H9 (cell line): ENCODE measurements around the gene SLC16A14. TPM values are rescaled to one million over a fixed set of nuclear protein-coding genes. Genes with fewer than 3 reads are reported as not detected.

Experiments
- DNase-seq: peaks from one replicate; pipeline ENCODE4 v3.0.0-alpha.2; 2017
- H2AFZ ChIP-seq: one replicate; pipeline ENCODE4 v1.6.1; 2013; ENCODE audit warnings: mild to moderate bottlenecking, low read length, control low read depth, moderate library complexity
- H2AK5ac ChIP-seq: 2 replicates; pipeline ENCODE4 v1.6.1; 2013; ENCODE audit warnings: low read length, control low read depth, mixed read lengths; ENCODE audit not compliant: insufficient read length
- H2BK120ac ChIP-seq: one replicate; pipeline ENCODE4 v1.6.1; 2013; ENCODE audit warnings: low read depth, mild to moderate bottlenecking, low read length, control low read depth, inconsistent platforms; ENCODE audit not compliant: poor library complexity, severe bottlenecking
- H2BK12ac ChIP-seq: 2 replicates; pipeline ENCODE4 v1.6.1; 2013; ENCODE audit warnings: low read length, control low read depth, mixed read lengths, low read depth; ENCODE audit not compliant: insufficient read length
- H2BK15ac ChIP-seq: 2 replicates; pipeline ENCODE4 v1.6.1; 2013; ENCODE audit warnings: low read depth, low read length, control low read depth
- H2BK20ac ChIP-seq: one replicate; pipeline ENCODE4 v1.6.1; 2013; ENCODE audit warnings: low read depth, mild to moderate bottlenecking, low read length, control low read depth, inconsistent platforms; ENCODE audit not compliant: poor library complexity, severe bottlenecking
- H2BK5ac ChIP-seq: 2 replicates; pipeline ENCODE4 v1.6.1; 2013; ENCODE audit warnings: low read length, control low read depth, mixed read lengths; ENCODE audit not compliant: insufficient read length
- H3K14ac ChIP-seq: 2 replicates; pipeline ENCODE4 v1.6.1; 2013; ENCODE audit warnings: low read length, control low read depth; ENCODE audit not compliant: insufficient read depth
- H3K18ac ChIP-seq: 2 replicates; pipeline ENCODE4 v1.6.1; 2013; ENCODE audit warnings: low read depth, mild to moderate bottlenecking, mixed read lengths, low read length, control low read depth; ENCODE audit not compliant: insufficient read length
- H3K23ac ChIP-seq: 2 replicates; pipeline ENCODE4 v1.6.1; 2013; ENCODE audit warnings: low read length, control low read depth, mixed read lengths, low read depth; ENCODE audit not compliant: insufficient read length
- H3K23me2 ChIP-seq: 2 replicates; pipeline ENCODE4 v1.6.1; 2013; ENCODE audit warnings: low read depth, mild to moderate bottlenecking, mixed read lengths, low read length, control low read depth; ENCODE audit not compliant: insufficient read length, poor library complexity, severe bottlenecking
- H3K27ac ChIP-seq: 2 replicates; pipeline ENCODE4 v1.5.1; 2013; ENCODE audit warnings: low read length, control low read depth, mixed read lengths, low read depth; ENCODE audit not compliant: insufficient read length
- H3K27me3 ChIP-seq: 2 replicates; pipeline ENCODE4 v1.6.1; 2013; ENCODE audit warnings: low read length, control low read depth, inconsistent platforms; ENCODE audit not compliant: insufficient read depth
- H3K4ac ChIP-seq: 2 replicates; pipeline ENCODE4 v1.6.1; 2013; ENCODE audit warnings: low read depth, mild to moderate bottlenecking, control low read depth, inconsistent platforms, low read length, moderate library complexity
- H3K4me1 ChIP-seq: 2 replicates; pipeline ENCODE4 v1.6.1; 2013; ENCODE audit warnings: low read length, control low read depth, inconsistent platforms; ENCODE audit not compliant: insufficient read depth
- H3K4me2 ChIP-seq: 2 replicates; pipeline ENCODE4 v1.6.1; 2013; ENCODE audit warnings: low read length, control low read depth, mixed read lengths; ENCODE audit not compliant: insufficient read length, insufficient read depth
- H3K56ac ChIP-seq: 2 replicates; pipeline ENCODE4 v1.6.1; 2013; ENCODE audit warnings: low read depth, mild to moderate bottlenecking, mixed read lengths, low read length, control low read depth; ENCODE audit not compliant: insufficient read length
- H3K79me1 ChIP-seq: 2 replicates; pipeline ENCODE4 v1.6.1; 2013; ENCODE audit warnings: low read depth, mild to moderate bottlenecking, moderate library complexity, low read length, control low read depth, inconsistent platforms; ENCODE audit not compliant: insufficient read depth, poor library complexity, severe bottlenecking
- H3K79me2 ChIP-seq: 2 replicates; pipeline ENCODE4 v1.6.1; 2013; ENCODE audit warnings: low read length, control low read depth, inconsistent platforms; ENCODE audit not compliant: insufficient read depth
- H3K9ac ChIP-seq: 2 replicates; pipeline ENCODE4 v1.6.1; 2013; ENCODE audit warnings: low read length, control low read depth, mixed read lengths; ENCODE audit not compliant: insufficient read length; ENCODE audit errors: extremely low read depth
- H3K9me3 ChIP-seq: one replicate; pipeline ENCODE4 v1.6.1; 2013; ENCODE audit warnings: low read depth, low read length, inconsistent platforms; ENCODE audit not compliant: control insufficient read depth
- H3T11ph ChIP-seq: one replicate; pipeline ENCODE4 v1.6.1; 2013; ENCODE audit warnings: mild to moderate bottlenecking, low read length, control low read depth, inconsistent platforms
- H4K20me1 ChIP-seq: one replicate; pipeline ENCODE4 v1.6.1; 2013; ENCODE audit not compliant: control insufficient read depth, insufficient read length, insufficient read depth
- H4K5ac ChIP-seq: 2 replicates; pipeline ENCODE4 v1.6.1; 2013; ENCODE audit warnings: low read depth, mild to moderate bottlenecking, mixed read lengths, low read length, control low read depth; ENCODE audit not compliant: insufficient read length
- H4K8ac ChIP-seq: replicated peaks from 2 replicates; pipeline ENCODE4 v1.6.1; 2013; ENCODE audit warnings: low read length, control low read depth, mixed read lengths, low read depth; ENCODE audit not compliant: insufficient read length
- H4K91ac ChIP-seq: 2 replicates; pipeline ENCODE4 v1.6.1; 2013; ENCODE audit warnings: low read depth, mild to moderate bottlenecking, moderate library complexity, mixed read lengths, low read length, control low read depth; ENCODE audit not compliant: insufficient read length
- H3K27ac Mint-ChIP-seq, 3 experiments: 2 replicates in 2 of 3; 3 replicates in 1 of 3; pipeline ENCODE4 v1.8.0; 2020 to 2021; ENCODE audit warnings: mixed read lengths in 3 of 3, mild to moderate bottlenecking in 1 of 3, moderate library complexity in 1 of 3
- H3K27me3 Mint-ChIP-seq: 2 replicates; pipeline ENCODE4 v1.8.0; 2021; ENCODE audit warnings: low read depth, mild to moderate bottlenecking, moderate library complexity, mixed read lengths
- H3K36me3 Mint-ChIP-seq, 3 experiments: 2 replicates in 2 of 3; 3 replicates in 1 of 3; pipeline ENCODE4 v1.8.0; 2020 to 2021; ENCODE audit warnings: low read depth in 3 of 3, mixed read lengths in 3 of 3; ENCODE audit not compliant: insufficient read depth in 1 of 3
- H3K4me1 Mint-ChIP-seq, 2 experiments: 2 replicates each; pipeline ENCODE4 v1.8.0; 2020; ENCODE audit warnings: mixed read lengths in 2 of 2
- H3K4me3 Mint-ChIP-seq, 2 experiments: 2 replicates in 1 of 2; 3 replicates in 1 of 2; pipeline ENCODE4 v1.8.0; 2020 to 2021; ENCODE audit warnings: mild to moderate bottlenecking in 2 of 2, mixed read lengths in 2 of 2, moderate library complexity in 1 of 2
- H3K9me3 Mint-ChIP-seq, 2 experiments: 2 replicates in 1 of 2; 3 replicates in 1 of 2; pipeline ENCODE4 v1.8.0; 2020; ENCODE audit warnings: mild to moderate bottlenecking in 2 of 2, mixed read lengths in 2 of 2, moderate library complexity in 1 of 2
- CTCF ChIP-seq: fragments of 200-600 bp; sonication (generic); conservative IDR thresholded peaks from 3 replicates; pipeline ENCODE4 v1.8.0; 2021; ENCODE audit warnings: antibody characterized with exemption, mild to moderate bottlenecking
- WGBS: extraction: QIAGEN DNeasy Blood & Tissue Kit; methylation state at CpG from one replicate; pipeline ENCODE4 v1.1.7; 2013; ENCODE audit warnings: missing lambda C conversion rate, low lambda C conversion rate, mixed read lengths; ENCODE audit not compliant: insufficient read length; ENCODE audit errors: extremely low coverage; 5-methylcytosine and 5-hydroxymethylcytosine counted together
- total RNA-seq: library from RNA; stranded (reverse); gene quantifications from 2 replicates; pipeline ENCODE4 v1.2.1, GENCODE V29; 2021

SLC16A14 gene
- total RNA-seq, 1 experiment from 2014 or later: 0.61 TPM

DNA sequence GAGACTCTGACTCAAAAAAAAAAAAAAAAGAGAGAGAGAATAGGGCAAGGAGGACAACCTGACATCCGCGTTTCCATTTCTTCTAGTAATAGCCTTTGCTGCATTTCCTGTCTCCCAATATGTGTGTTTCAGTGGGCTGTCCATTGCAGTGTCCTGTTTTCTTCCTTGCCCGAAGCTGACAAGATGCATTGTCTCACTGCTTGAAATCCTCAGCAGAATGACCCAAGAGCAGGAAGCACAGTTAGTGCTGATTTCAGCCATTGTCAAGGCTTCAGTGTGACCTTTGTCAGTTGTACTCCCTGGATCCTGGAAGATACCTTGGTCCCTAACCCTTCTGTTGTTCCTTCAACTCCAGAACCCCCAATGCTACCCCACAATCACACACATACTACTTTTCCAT lies 71.2 kb downstream of the SLC16A14 start:
- no CpG with 5 or more reads among the region's 3 CpGs for WGBS
- no peak overlapping the region for H2BK5ac ChIP-seq

More for the DNA sequence above, 71.2 kb downstream of the SLC16A14 start:
- no peaks in the 10 kb centered on the region; the same call in 1 of the 2 replicates for H3K79me2 ChIP-seq
- no peaks in the 10 kb centered on the region for H4K20me1 ChIP-seq
- no peaks in the 10 kb centered on the region for H3K9me3 ChIP-seq
- Mint-ChIP-seq H3K4me1 (no peaks in the 10 kb centered on the region), H3K27ac (peak overlapping the region in 1 of 3 experiments; percentile 90; a peak in 1 of 7 replicates), H3K4me3 (no peak overlapping the region), H3K27me3 (no peaks in the 10 kb centered on the region), H3K36me3 (peaks cover 0 to 4% (median 0%) of the 10 kb centered on the region in 3 experiments; a peak in 3 of 7 replicates), H3K9me3 (no peaks in the 10 kb centered on the region)
- no peaks in the 10 kb centered on the region for H3K27me3 ChIP-seq
- H3K27ac ChIP-seq: no peak overlapping the region
- H2BK120ac ChIP-seq: no peak overlapping the region
- no peak overlapping the region for H2BK15ac ChIP-seq
- H3K18ac ChIP-seq: no peak overlapping the region
- no peak overlapping the region for H3K4me2 ChIP-seq
- H4K5ac ChIP-seq: no peak overlapping the region
- TF ChIP-seq CTCF: no peak
- no peak overlapping the region for H3K14ac ChIP-seq
- no peak overlapping the region for H3K9ac ChIP-seq
- no peak overlapping the region for H3T11ph ChIP-seq
- H4K8ac ChIP-seq: no peak overlapping the region
- no peak overlapping the region for H2AFZ ChIP-seq
- no peak overlapping the region for H3K56ac ChIP-seq
- H3K23ac ChIP-seq: no peak overlapping the region
- H3K4me1 ChIP-seq: no peaks in the 10 kb centered on the region
- no peak overlapping the region for H2BK20ac ChIP-seq
- DNase-seq: no peak
- H3K4ac ChIP-seq: no peak overlapping the region
- H4K91ac ChIP-seq: no peak overlapping the region
- no peaks in the 10 kb centered on the region for H3K79me1 ChIP-seq
- no peak overlapping the region for H2BK12ac ChIP-seq
- H2AK5ac ChIP-seq: no peak overlapping the region
- no peaks in the 10 kb centered on the region for H3K23me2 ChIP-seq
